Uterus (tissue), 2 donors: ENCODE measurements around the gene BMPR2.

Experiments used
- POLR2A ChIP-seq, 2 donors: fragments of 450-650 bp; IDR thresholded peaks; one replicate each; pipeline ENCODE4 v1.6.1; 2016; ENCODE audit warnings: antibody characterized with exemption in 2 of 2, mild to moderate bottlenecking in 1 of 2, moderate library complexity in 1 of 2
- TF ChIP-seq, protein P1 (sequence below), 4 experiments: fragments of 200-600 bp in 2 of 4; fragments of 450-650 bp in 2 of 4; sonication (generic) in 2 of 4; IDR thresholded peaks; one replicate each; pipeline ENCODE4 v1.5.1; 2016 to 2019; ENCODE audit warnings: antibody characterized with exemption in 4 of 4, mild to moderate bottlenecking in 2 of 4, moderate library complexity in 1 of 4

DNA sequence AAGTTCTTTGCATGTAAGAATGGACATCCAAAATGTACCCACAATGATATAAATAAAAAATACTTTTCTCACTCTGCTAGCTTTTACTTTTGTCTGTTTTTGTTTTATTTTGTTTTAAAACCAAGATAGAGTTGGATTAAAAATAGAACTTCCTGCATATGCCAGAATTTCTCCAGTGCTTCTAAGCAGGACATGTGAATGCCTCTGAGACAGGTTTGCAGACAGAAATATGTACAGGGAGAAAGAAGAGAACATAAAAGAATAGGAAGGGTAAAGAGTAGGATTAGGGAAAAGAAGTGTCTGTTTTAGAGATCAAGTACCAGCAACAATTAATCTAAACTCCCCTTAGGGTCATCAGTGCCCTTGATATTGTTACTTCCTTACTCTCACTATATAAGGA lies 114.4 kb downstream of the BMPR2 start:
- no peak for TF ChIP-seq POLR2A (IDR thresholded peaks at IDR 0.05)
- TF ChIP-seq, protein P1, sequence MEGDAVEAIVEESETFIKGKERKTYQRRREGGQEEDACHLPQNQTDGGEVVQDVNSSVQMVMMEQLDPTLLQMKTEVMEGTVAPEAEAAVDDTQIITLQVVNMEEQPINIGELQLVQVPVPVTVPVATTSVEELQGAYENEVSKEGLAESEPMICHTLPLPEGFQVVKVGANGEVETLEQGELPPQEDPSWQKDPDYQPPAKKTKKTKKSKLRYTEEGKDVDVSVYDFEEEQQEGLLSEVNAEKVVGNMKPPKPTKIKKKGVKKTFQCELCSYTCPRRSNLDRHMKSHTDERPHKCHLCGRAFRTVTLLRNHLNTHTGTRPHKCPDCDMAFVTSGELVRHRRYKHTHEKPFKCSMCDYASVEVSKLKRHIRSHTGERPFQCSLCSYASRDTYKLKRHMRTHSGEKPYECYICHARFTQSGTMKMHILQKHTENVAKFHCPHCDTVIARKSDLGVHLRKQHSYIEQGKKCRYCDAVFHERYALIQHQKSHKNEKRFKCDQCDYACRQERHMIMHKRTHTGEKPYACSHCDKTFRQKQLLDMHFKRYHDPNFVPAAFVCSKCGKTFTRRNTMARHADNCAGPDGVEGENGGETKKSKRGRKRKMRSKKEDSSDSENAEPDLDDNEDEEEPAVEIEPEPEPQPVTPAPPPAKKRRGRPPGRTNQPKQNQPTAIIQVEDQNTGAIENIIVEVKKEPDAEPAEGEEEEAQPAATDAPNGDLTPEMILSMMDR (IDR thresholded peaks at IDR 0.05) = no peak
